GM23248 (cell line): ENCODE measurements around the gene CARD6. TPM values are rescaled to one million over a fixed set of nuclear protein-coding genes. Genes with fewer than 3 reads are reported as not detected.
A peak's percentile ranks its signal among the peaks of the same experiment; 100 is the strongest.
"Not testable (repeated sequence)": the region's sequence is repeated elsewhere in the genome, so short reads cannot be mapped to it uniquely, and the experiment has no call there.

Source experiments
- DNase-seq: peaks from one replicate; pipeline ENCODE4 v3.0.0-alpha.2; 2015
- H2AFZ ChIP-seq: fragments of 200-600 bp; sonication (generic); 2 replicates; pipeline ENCODE4 v1.6.1; 2016; ENCODE audit warnings: antibody characterized with exemption
- H3F3A ChIP-seq: fragments of 200-600 bp; sonication (generic); 2 replicates; pipeline ENCODE4 v1.6.1; 2016; ENCODE audit warnings: mild to moderate bottlenecking, antibody characterized with exemption, mixed run types; ENCODE audit not compliant: insufficient read depth
- H3K27ac ChIP-seq: fragments of 200-600 bp; sonication (generic); 2 replicates; pipeline ENCODE4 v1.5.1; 2016; ENCODE audit warnings: mild to moderate bottlenecking
- H3K27me3 ChIP-seq: fragments of 200-600 bp; sonication (generic); replicated peaks from 2 replicates; pipeline ENCODE4 v1.6.1; 2016; ENCODE audit warnings: mild to moderate bottlenecking; ENCODE audit not compliant: insufficient read depth
- H3K36me3 ChIP-seq: fragments of 200-600 bp; sonication (generic); 2 replicates; pipeline ENCODE4 v1.6.1; 2016; ENCODE audit warnings: low read depth, mild to moderate bottlenecking
- H3K4me1 ChIP-seq: fragments of 200-600 bp; sonication (generic); 2 replicates; pipeline ENCODE4 v1.6.1; 2016; ENCODE audit warnings: mild to moderate bottlenecking; ENCODE audit not compliant: insufficient read depth
- H3K4me2 ChIP-seq: fragments of 200-600 bp; sonication (generic); one replicate; pipeline ENCODE4 v1.6.1; 2016; ENCODE audit warnings: mild to moderate bottlenecking; ENCODE audit not compliant: unreplicated experiment
- H3K4me3 ChIP-seq: fragments of 200-600 bp; sonication (generic); 2 replicates; pipeline ENCODE4 v1.5.1; 2016; ENCODE audit warnings: mild to moderate bottlenecking
- H3K79me2 ChIP-seq: fragments of 200-600 bp; sonication (generic); 2 replicates; pipeline ENCODE4 v1.6.1; 2016; ENCODE audit warnings: mild to moderate bottlenecking; ENCODE audit not compliant: insufficient read depth
- H3K9ac ChIP-seq: fragments of 200-600 bp; sonication (generic); 2 replicates; pipeline ENCODE4 v1.6.1; 2016; ENCODE audit warnings: mild to moderate bottlenecking
- H3K9me2 ChIP-seq: fragments of 200-600 bp; sonication (generic); 2 replicates; pipeline ENCODE4 v1.6.1; 2016; ENCODE audit warnings: mixed run types, mild to moderate bottlenecking, moderate library complexity; ENCODE audit not compliant: insufficient read depth
- H3K9me3 ChIP-seq: fragments of 200-600 bp; sonication (generic); one replicate; pipeline ENCODE4 v1.6.1; 2017; ENCODE audit warnings: low read depth
- H4K20me1 ChIP-seq: fragments of 200-600 bp; sonication (generic); 2 replicates; pipeline ENCODE4 v1.6.0; 2016; ENCODE audit not compliant: insufficient read depth
- EZH2 ChIP-seq: fragments of 200-600 bp; sonication (generic); IDR thresholded peaks from 2 replicates; pipeline ENCODE4 v1.6.1; 2018; ENCODE audit warnings: antibody characterized with exemption, mild to moderate bottlenecking; ENCODE audit not compliant: insufficient read depth, poor library complexity, severe bottlenecking
- EZH2phosphoT487 ChIP-seq: fragments of 200-600 bp; sonication (generic); IDR thresholded peaks from 2 replicates; pipeline ENCODE4 v1.6.1; 2018; ENCODE audit warnings: antibody characterized with exemption, moderate library complexity, mild to moderate bottlenecking, low read depth; ENCODE audit not compliant: insufficient read depth
- WGBS, 2 experiments: methylation state at CpG; one replicate each; pipeline ENCODE4 v1.1.6; 2015 to 2017; ENCODE audit warnings: low lambda C conversion rate in 2 of 2, low coverage in 1 of 2; ENCODE audit errors: missing lambda C conversion rate in 2 of 2; 5-methylcytosine and 5-hydroxymethylcytosine counted together
- in situ Hi-C: fragments of 300-500 bp; cut with MboI; formaldehyde crosslinking; loops from 2 replicates; pipeline ENCODE4 v1.15.0; 2020
- polyA plus RNA-seq: library from polyadenylated mRNA; unstranded; fragments of >200 nt; fragmentation: Nextera tagmentation; extraction: Ambion mirVana; gene quantifications from 2 replicates; pipeline ENCODE4 v1.2.1, GENCODE V29; 2016
- total RNA-seq: library from RNA; depleted of rRNA; stranded (reverse); fragments of >200 nt; shearing (Covaris generic); gene quantifications from 2 replicates; pipeline ENCODE4 v1.2.3, GENCODE V29; 2014

The CARD6 gene
- total and polyA plus RNA-seq, 2 experiments from 2014 or later, result 3.9 to 7.5 TPM

- H3K9me2 ChIP-seq, result no peaks in the 10 kb centered on the region
- H3K4me1 ChIP-seq, result no peaks in the 10 kb centered on the region
- in situ Hi-C loops, result no loop called here
- 23% methylated on average over 1 of the region's 1 CpG; no CpG with 5 or more reads in 1 of the 2 experiments for WGBS, 2 experiments
- H3K9me3 ChIP-seq, result no peaks in the 10 kb centered on the region
- H3F3A ChIP-seq, result peaks cover 49% of the 10 kb centered on the region
- peaks cover 30% of the 10 kb centered on the region for H3K36me3 ChIP-seq
- H3K27me3 ChIP-seq, result no peaks in the 10 kb centered on the region
- no peak overlapping the region for H3K9ac ChIP-seq
- no peak overlapping the region for H3K4me3 ChIP-seq
- H4K20me1 ChIP-seq, result 0 out of 2 replicates have a peak, but pooled peaks cover 5% of the 10 kb centered on the region
- no peaks in the 10 kb centered on the region for H3K79me2 ChIP-seq
- H2AFZ ChIP-seq, result no peak overlapping the region
- no peak overlapping the region for H3K4me2 ChIP-seq
- no peak for TF ChIP-seq EZH2
- no peak for TF ChIP-seq EZH2phosphoT487
- no peak for DNase-seq
- peak overlapping the region; percentile 29; the same call in 1 of the 2 replicates for H3K27ac ChIP-seq
These were observed 17.7 kb upstream of the CARD6 start for GRCh38 chr5:40823459-40823858.

GRCh38 chr5:40825461-40826043, 15.6 kb upstream of the CARD6 start:
- H4K20me1 ChIP-seq, H3K27ac ChIP-seq, H3K4me2 ChIP-seq, H3K4me1 ChIP-seq, H3K9me2 ChIP-seq, H2AFZ ChIP-seq, H3K4me3 ChIP-seq, H3K9me3 ChIP-seq, DNase-seq, in situ Hi-C loops, H3K79me2 ChIP-seq, H3K9ac ChIP-seq, H3K27me3 ChIP-seq: not testable (repeated sequence)
- peaks cover 69% of the 10 kb centered on the region for H3F3A ChIP-seq
- H3K36me3 ChIP-seq, result peaks cover 49% of the 10 kb centered on the region
- WGBS, 2 experiments, result 87 to 88% methylated on average over 11 of the region's 11 CpGs

- Histone ChIP-seq H3K9ac (peak overlapping the region; percentile 22; the same call in 1 of the 2 replicates), H3K4me2 (no peak overlapping the region), H2AFZ (no peak overlapping the region), H3F3A (peaks cover 80% of the 10 kb centered on the region), H3K4me1 (no peaks in the 10 kb centered on the region), H3K9me2 (no peaks in the 10 kb centered on the region), H4K20me1 (0 out of 2 replicates have a peak, but pooled peaks cover 5% of the 10 kb centered on the region), H3K27me3 (no peaks in the 10 kb centered on the region), H3K27ac (peak overlapping the region; percentile 15; the same call in 1 of the 2 replicates), H3K36me3 (peaks cover 60% of the 10 kb centered on the region), H3K79me2 (peaks cover 20% of the 10 kb centered on the region), H3K4me3 (no peak overlapping the region), H3K9me3 (no peaks in the 10 kb centered on the region)
- WGBS, 2 experiments, result 75 to 78% methylated on average over 5 of the region's 5 CpGs
- DNase-seq, result no peak
- TF ChIP-seq EZH2 (no peak), EZH2phosphoT487 (no peak)
- in situ Hi-C loops, result no loop called here
These were observed 14.5 kb upstream of the CARD6 start for GRCh38 chr5:40826489-40827187.

- H3K9me3 ChIP-seq, result no peaks in the 10 kb centered on the region
- H2AFZ ChIP-seq, result no peak overlapping the region
- no peak for TF ChIP-seq EZH2
- TF ChIP-seq EZH2phosphoT487, result no peak
- in situ Hi-C loops, result no loop called here
- H3K4me2 ChIP-seq, result no peak overlapping the region
- H3K36me3 ChIP-seq, result peaks cover 67% of the 10 kb centered on the region
- H4K20me1 ChIP-seq, result 0 out of 2 replicates have a peak, but pooled peaks cover 5% of the 10 kb centered on the region
- H3K4me1 ChIP-seq, result peaks cover 7% of the 10 kb centered on the region
- peak overlapping the region; percentile 22; the same call in 1 of the 2 replicates for H3K9ac ChIP-seq
- H3K9me2 ChIP-seq, result no peaks in the 10 kb centered on the region
- H3K27ac ChIP-seq, result 0 out of 2 replicates have a peak overlapping the region, but pooled peaks have one; percentile 15
- no peaks in the 10 kb centered on the region for H3K27me3 ChIP-seq
- H3K79me2 ChIP-seq, result peaks cover 27% of the 10 kb centered on the region
- no peak for DNase-seq
- 89 to 90% methylated on average over 14 of the region's 14 CpGs for WGBS, 2 experiments
- H3F3A ChIP-seq, result peaks cover 87% of the 10 kb centered on the region
- H3K4me3 ChIP-seq, result no peak overlapping the region
These were observed 13.8 kb upstream of the CARD6 start for GRCh38 chr5:40827188-40827977.
